GM12875 (cell line): ENCODE measurements around the gene APOB.

Experiments
- H3K4me3 ChIP-seq: one replicate; pipeline ENCODE4 v1.5.1; 2011; ENCODE audit warnings: low read depth, low read length, control low read depth
- CTCF ChIP-seq: IDR thresholded peaks from 2 replicates; pipeline ENCODE4 v1.5.1; 2011; ENCODE audit warnings: low read depth, mild to moderate bottlenecking, control low read depth, inconsistent platforms, low read length, moderate library complexity, borderline replicate concordance; ENCODE audit not compliant: insufficient read depth

The APOB gene

GRCh38 chr2:21001225-21001946 lies 42.5 kb downstream of the APOB start:
- TF ChIP-seq CTCF, result no peak
- H3K4me3 ChIP-seq, result no peak overlapping the region

- no peak for TF ChIP-seq CTCF
- no peak overlapping the region for H3K4me3 ChIP-seq
Observed at GRCh38 chr2:20999906-21000645, 43.8 kb downstream of the APOB start.

GRCh38 chr2:20998972-20999905 lies 44.6 kb downstream of the APOB start:
- no peak overlapping the region for H3K4me3 ChIP-seq
- no peak for TF ChIP-seq CTCF

- TF ChIP-seq CTCF, result no peak
- no peak overlapping the region for H3K4me3 ChIP-seq
Observed at GRCh38 chr2:20997953-20998722, 45.7 kb downstream of the APOB start.

GRCh38 chr2:20994130-20994529 lies 49.7 kb downstream of the APOB start:
- H3K4me3 ChIP-seq, result no peak overlapping the region
- TF ChIP-seq CTCF, result no peak

GRCh38 chr2:20992201-20992711 lies 51.6 kb downstream of the APOB start:
- no peak for TF ChIP-seq CTCF
- H3K4me3 ChIP-seq, result no peak overlapping the region
